Measurements from ENCODE around the gene HDLBP. TPM values are rescaled to one million over a fixed set of nuclear protein-coding genes. Genes with fewer than 3 reads are reported as not detected.

Gene HDLBP
- total and polyA plus RNA-seq, 2 experiments from 2014 or later = 389 to 437 TPM

- DNase-seq (ENCODE audit: low spot score) = no peak
- no peaks in the 10 kb centered on the region for H3K9me3 ChIP-seq (ENCODE audit: low read depth)
- H3K4me3 ChIP-seq = no peak overlapping the region
- 96% methylated on average over 14 of the region's 14 CpGs for WGBS (ENCODE audit: low lambda C conversion rate, missing lambda C conversion rate)
- TF ChIP-seq EZH2phosphoT487 (IDR thresholded peaks at IDR 0.05; ENCODE audit: low read depth, severe bottlenecking, unreplicated experiment) (no peak), EZH2 (IDR thresholded peaks at IDR 0.05; ENCODE audit: borderline replicate concordance) (no peak), CTCF (IDR thresholded peaks at IDR 0.05; ENCODE audit: poor library complexity) (no peak)
- no peak overlapping the region for H2AFZ ChIP-seq
- H3K27ac ChIP-seq = no peak overlapping the region
- H3K4me1 ChIP-seq (ENCODE audit: insufficient read depth) = no peaks in the 10 kb centered on the region
- no peaks in the 10 kb centered on the region for H3K36me3 ChIP-seq (replicated peaks; ENCODE audit: insufficient read depth, low read depth)
- peaks cover 41% of the 10 kb centered on the region for H4K20me1 ChIP-seq (ENCODE audit: insufficient read depth, poor library complexity, severe bottlenecking)
- H3K4me2 ChIP-seq = no peak overlapping the region
- no peaks in the 10 kb centered on the region for H3K9me2 ChIP-seq (replicated peaks; ENCODE audit: insufficient read depth)
- H3K27me3 ChIP-seq = no peaks in the 10 kb centered on the region
- H3K79me2 ChIP-seq = peaks cover 33% of the 10 kb centered on the region
Measured at GRCh38 chr2:241242306-241242705, 73.2 kb downstream of the HDLBP start.

GRCh38 chr2:241241669-241242068, 73.8 kb downstream of the HDLBP start:
- Histone ChIP-seq H3K4me1 (ENCODE audit: insufficient read depth) (no peaks in the 10 kb centered on the region), H3K27me3 (no peaks in the 10 kb centered on the region), H3K9me2 (replicated peaks; ENCODE audit: insufficient read depth) (no peaks in the 10 kb centered on the region), H3K79me2 (peaks cover 33% of the 10 kb centered on the region), H2AFZ (no peak overlapping the region), H3K36me3 (replicated peaks; ENCODE audit: insufficient read depth, low read depth) (no peaks in the 10 kb centered on the region), H3K27ac (no peak overlapping the region), H4K20me1 (ENCODE audit: insufficient read depth, poor library complexity, severe bottlenecking) (peaks cover 41% of the 10 kb centered on the region), H3K4me2 (no peak overlapping the region), H3K9me3 (ENCODE audit: low read depth) (no peaks in the 10 kb centered on the region), H3K4me3 (no peak overlapping the region)
- TF ChIP-seq EZH2 (IDR thresholded peaks at IDR 0.05; ENCODE audit: borderline replicate concordance) (no peak), CTCF (IDR thresholded peaks at IDR 0.05; ENCODE audit: poor library complexity) (no peak)
- no peak for DNase-seq (ENCODE audit: low spot score)
- 95% methylated on average over 4 of the region's 4 CpGs for WGBS (ENCODE audit: low lambda C conversion rate, missing lambda C conversion rate)

GRCh38 chr2:241240320-241241004, 75.0 kb downstream of the HDLBP start:
- H3K9me3 ChIP-seq (ENCODE audit: low read depth) = no peaks in the 10 kb centered on the region
- WGBS (ENCODE audit: low lambda C conversion rate, missing lambda C conversion rate) = 98% methylated on average over 21 of the region's 21 CpGs
- no peaks in the 10 kb centered on the region for H3K4me1 ChIP-seq (ENCODE audit: insufficient read depth)
- peaks cover 30% of the 10 kb centered on the region for H3K79me2 ChIP-seq
- no peak overlapping the region for H2AFZ ChIP-seq
- no peaks in the 10 kb centered on the region for H3K27me3 ChIP-seq
- peaks cover 44% of the 10 kb centered on the region for H4K20me1 ChIP-seq (ENCODE audit: insufficient read depth, poor library complexity, severe bottlenecking)
- no peaks in the 10 kb centered on the region for H3K36me3 ChIP-seq (replicated peaks; ENCODE audit: insufficient read depth, low read depth)
- no peak overlapping the region for H3K4me3 ChIP-seq
- no peak overlapping the region for H3K4me2 ChIP-seq
- DNase-seq (ENCODE audit: low spot score) = no peak
- H3K9me2 ChIP-seq (replicated peaks; ENCODE audit: insufficient read depth) = no peaks in the 10 kb centered on the region
- H3K27ac ChIP-seq = no peak overlapping the region
- TF ChIP-seq EZH2 (IDR thresholded peaks at IDR 0.05; ENCODE audit: borderline replicate concordance) (no peak), CTCF (IDR thresholded peaks at IDR 0.05; ENCODE audit: poor library complexity) (no peak), EZH2phosphoT487 (IDR thresholded peaks at IDR 0.05; ENCODE audit: low read depth, severe bottlenecking, unreplicated experiment) (no peak)
